Hematopoietic multipotent progenitor cell treated with erythropoietin and hydrocortisone succinate and interleukin-3 and kit ligand, for 4 days (in vitro differentiated cells): ENCODE measurements around the gene PRDM13.
"Not testable (repeated sequence)": the region's sequence is repeated elsewhere in the genome, so short reads cannot be mapped to it uniquely, and the experiment has no call there.

ENCODE experiments used
- DNase-seq: peaks from one replicate; pipeline ENCODE4 v3.0.0-alpha.2; 2015

Gene PRDM13

DNA sequence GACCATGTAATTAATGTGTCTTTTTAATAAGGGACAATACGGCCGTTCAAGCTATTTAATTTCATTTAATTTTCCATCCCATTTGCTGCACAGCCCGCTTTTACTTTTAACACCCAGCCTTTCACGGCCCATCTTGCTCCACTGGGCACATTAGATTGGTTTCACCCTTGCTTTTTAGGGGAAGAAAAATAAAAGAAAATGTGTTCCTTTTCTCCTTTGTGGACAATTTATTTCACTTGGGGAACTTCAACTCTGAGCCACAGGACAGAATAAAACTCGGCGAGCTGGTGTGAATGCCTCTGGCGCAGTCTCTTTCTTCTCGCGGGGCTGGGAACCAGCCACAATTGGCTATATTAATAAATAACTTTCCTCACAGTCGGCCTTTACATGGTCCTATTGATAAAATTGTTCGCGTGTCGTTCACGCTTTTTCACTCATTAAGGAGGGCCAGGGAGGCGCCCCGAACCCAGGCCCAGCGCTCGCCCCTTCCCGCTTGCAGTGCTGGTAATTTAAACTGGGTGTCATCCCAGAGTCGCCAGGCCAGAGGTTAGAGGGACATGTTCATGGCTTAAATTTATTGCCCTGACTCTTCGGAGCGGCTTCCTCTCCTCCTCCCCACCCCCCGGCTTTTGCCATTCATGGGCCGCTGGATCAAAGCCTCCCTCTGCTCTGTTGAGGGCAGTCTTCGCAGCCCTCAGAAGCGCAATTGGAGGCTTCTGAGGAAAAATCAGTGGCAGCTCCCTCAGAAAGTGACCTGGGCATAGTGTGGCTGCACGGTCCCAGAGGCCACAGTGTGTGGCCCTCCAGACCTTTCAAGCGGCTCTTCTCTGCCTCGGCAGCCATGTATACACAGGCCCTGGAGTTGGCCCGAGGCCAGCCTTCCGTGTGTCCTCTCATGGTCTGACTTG, 2.2 kb upstream of the PRDM13 start:
- no peak for DNase-seq

DNA sequence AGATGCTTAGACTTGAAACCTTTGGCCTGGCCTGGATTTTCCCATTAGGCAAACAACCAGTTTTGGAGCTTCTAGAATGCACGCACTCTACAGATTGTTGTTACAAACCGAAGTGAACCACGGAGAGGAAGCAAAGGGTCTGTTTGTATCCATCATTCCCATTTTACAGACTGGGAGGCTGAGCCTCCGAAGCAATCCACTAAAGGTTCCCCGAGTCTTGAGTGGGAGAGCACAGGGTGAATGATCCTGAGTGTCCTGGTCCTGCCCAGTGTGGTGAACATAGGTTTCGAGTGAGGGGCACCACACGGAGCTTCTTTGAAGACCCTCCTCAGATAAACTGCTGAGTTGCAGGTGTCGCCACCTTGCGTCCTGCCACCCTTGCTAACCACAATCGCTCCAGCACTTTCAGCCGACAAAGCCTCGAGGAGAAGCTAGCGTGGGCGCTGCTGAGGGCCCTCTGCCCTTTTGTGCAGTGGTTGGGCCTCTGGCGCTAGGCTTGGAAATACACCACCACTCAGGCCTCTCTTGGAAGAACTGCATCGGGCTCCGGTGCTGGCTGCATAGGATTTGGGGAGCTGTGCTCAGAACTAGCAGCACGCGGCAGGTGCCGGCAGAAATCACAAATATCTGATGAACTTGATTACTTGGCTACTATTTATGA, 1.4 kb upstream of the PRDM13 start:
- no peak for DNase-seq

DNA sequence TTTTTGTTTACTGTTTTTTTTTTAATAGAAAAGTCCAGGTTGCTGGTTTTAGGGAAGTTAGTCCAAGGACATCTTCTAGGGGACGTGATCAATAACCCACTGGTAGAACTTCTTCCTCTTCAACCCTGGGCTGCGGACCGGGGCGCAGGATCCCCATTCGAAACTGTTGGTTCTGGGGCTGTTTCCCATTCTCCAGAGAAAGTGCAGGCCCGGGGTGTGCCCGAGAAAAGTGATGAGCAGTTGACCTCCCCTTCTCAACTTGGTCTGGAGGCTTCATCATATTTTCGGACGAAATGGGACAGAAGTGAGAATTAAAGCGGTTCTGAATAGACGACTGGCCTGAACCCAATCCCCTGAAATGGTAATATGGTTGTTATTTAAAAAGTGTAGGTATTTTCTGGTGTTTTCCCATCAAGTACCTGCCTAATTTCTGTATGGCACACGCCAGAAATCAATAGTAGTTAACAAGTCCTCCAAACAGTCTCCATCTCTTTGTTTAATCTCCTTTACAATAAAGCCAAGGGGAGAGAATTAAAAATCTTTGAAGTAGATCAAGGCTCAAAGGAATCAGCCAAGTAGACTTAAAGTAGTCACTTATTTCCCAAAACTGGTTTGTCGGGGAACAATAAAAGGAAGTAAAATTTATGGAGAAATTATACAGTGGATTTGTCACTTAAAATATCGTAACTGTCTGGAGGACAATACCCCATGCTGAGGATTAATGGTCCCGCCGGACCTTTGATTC, 550 bp upstream of the PRDM13 start:
- no peak for DNase-seq

DNA sequence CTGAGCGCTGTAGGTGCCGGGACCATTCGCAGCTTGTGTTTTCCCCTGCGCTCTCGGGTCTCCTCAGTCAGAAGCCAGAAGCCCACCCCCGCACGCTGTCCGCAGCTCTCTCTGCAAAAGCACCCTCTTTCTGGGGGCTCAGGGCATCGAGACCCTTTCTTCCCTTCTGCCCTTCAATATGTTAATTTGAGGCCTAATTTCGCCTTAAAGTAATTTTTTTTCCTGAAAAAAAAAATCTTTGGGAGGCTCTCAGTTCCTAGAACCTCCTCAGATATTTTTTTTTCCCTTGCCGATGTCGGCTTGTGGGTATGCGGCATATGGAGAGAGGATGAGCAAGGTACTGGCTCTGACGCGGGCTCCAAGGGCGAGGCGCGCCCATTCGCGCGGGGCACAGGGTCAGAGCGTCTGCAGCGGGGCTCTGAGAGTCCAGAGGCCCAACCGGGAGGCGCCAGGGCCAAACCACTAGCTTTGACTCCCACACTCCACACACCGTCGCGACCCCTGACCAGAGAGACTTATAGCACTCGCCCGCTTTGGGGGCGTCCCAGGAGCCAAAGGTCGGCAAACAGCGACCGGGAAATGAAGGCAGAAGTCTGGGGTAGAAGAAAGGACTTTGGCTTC, 893 bp downstream of the PRDM13 start:
- no peak for DNase-seq

DNA sequence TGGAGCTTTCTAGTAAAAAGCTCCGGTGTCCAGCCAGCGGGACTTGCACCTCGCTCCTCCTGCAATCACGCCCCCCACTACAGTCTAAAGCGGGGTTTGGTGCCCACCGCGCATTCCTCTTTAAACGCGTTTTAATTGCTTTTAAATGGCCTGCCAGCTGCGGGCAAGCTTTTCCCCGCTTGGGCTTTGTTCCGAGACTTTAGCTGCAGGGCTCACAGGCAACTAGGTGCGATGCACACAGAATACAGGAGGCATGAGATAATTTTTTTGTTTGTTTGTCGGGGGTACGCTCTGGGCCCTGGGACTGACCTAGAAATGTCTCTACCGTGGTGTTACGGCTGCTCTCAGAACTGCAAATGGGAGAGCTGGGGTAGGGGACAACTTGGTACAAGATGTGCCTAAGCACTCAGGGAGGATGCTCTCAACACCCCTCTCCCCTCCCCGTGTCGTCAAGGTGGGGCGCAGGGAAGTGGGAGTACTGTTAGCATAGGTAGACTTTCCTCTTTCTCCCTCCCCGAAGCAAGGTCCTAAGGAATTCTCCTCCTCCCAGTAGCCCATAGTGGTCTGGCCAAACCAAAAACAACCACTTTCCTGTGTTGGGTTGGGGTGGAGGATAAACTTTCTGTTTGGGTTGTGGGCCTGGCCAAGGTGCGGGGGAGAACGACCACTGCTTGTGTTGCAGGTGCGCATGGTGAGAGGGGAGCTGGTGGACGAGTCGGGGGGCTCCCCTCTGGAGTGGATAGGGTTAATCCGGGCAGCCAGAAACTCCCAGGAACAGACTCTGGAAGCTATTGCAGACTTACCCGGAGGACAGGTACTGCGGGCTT, 1.6 kb downstream of the PRDM13 start:
- no peak for DNase-seq

DNA sequence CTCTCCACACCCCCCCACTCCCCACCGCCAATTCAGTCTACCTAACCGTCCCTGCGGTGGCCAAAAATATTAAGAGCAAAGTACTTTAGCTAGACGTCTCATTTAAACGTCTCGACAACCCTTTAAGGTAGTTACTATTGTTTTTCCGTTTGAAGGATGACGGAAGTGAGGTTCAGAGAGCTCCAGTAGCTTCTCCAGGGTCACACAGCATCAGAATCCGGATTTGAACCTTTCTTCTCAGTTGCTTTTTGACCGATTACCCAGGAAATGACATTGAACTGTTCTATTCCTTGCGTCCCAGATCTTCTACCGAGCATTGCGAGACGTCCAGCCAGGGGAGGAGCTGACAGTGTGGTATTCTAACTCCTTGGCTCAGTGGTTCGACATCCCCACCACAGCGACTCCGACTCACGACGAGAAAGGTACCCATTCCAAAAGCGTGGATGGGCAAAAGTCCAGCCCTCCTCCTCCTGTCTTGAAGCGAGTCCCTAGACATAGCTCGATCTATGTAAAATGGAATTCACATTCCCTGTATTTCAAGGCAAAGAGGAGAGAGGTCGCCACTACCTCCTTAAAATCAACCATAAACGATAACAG, 2.4 kb downstream of the PRDM13 start:
- no peak for DNase-seq

DNA sequence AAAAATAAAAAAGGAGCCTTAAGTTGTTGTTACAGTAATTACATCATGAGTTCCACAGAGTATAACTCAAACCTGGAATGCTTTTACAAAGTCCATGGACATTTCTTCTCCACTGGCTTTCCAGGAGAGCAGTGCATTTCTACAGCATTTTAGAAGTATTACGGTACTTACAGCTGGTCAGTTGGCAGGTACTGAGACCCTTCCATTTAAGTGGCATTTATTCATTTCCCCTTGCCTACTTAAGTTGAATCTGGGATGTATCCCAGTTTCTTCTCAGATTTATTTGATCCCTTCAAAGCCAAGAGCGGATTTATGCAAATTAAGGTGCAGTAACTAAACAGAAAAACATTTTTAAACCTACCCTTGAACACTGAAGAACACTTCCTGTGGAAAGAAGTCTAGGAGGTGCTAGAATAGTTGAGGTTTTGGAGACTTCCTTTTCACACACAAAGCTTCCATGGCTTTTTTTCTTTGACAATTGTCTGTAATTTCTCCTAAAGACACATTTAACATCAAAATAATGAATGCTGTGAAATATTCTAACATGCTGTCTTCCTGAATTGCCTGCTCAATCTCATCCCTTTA, 3.4 kb downstream of the PRDM13 start:
- DNase-seq = no peak

DNA sequence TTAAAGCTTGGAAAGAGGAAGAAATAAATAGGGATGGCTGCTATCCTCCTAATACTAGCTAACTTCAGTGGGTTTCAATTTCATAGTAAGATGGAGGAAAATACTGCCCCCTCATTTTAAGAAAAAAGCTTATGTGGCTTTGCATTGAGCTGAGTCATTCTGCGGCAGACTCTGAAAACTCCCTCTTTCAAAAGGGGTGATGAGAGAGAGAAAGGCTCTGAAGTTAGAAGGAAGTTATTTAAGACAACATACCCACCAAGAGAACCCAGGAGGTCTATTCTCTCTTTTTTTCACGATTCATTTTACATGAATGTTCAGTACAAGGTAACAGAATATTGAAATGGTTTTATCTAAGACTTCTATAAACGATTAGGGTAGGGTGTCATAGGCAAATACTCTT, 4.5 kb downstream of the PRDM13 start:
- peak; percentile 74 for DNase-seq

DNA sequence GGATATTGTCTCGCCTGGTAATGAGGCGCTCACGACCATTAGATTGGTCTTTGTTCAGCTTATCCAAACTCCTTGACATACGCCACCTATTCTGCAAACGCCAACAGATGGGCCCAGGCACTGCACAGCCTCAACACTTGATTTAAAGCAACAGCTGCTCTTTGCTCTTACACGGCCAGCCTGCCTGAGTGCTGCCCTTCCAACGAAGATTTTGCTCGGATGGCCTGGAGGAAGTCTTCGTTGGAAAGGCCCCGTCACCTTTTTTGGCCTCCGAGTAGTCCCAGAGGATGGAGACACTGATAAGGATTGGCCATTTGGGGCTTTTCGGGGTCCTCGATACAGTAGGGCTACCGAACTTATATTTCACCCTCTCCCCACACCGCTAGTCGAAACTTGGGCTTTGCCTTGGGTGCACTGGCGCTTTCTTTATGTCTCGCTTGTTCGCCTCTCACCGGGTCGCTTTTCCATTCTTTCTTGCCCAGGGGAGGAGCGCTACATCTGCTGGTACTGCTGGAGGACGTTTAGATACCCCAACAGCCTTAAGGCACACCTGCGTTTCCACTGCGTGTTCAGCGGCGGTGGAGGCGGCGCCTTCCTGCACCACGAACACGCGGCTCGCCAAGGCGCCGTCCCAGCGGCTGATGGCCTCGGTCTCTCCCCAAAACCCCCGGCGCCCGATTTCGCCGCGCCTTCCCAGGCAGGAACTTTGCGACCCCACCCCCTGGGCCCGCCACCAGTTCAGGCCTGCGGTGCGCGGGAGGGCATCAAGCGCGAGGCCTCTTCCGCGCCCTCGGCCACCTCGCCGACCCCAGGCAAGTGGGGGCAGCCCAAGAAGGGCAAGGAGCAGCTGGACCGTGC, 6.1 kb downstream of the PRDM13 start:
- no peak for DNase-seq

DNA sequence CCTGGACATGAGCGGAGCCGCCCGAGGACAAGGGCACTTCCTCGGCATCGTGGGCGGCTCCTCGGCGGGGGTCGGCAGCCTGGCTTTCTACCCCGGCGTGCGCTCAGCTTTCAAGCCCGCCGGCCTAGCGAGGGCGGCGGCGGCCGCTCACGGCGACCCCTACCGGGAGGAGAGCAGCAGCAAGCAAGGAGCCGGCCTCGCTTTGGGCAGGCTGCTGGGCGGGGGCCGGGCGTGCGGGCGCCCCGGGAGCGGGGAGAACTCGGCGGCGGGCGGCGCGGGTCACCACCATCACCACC, 6.7 kb downstream of the PRDM13 start:
- peak; percentile 75 for DNase-seq

DNA sequence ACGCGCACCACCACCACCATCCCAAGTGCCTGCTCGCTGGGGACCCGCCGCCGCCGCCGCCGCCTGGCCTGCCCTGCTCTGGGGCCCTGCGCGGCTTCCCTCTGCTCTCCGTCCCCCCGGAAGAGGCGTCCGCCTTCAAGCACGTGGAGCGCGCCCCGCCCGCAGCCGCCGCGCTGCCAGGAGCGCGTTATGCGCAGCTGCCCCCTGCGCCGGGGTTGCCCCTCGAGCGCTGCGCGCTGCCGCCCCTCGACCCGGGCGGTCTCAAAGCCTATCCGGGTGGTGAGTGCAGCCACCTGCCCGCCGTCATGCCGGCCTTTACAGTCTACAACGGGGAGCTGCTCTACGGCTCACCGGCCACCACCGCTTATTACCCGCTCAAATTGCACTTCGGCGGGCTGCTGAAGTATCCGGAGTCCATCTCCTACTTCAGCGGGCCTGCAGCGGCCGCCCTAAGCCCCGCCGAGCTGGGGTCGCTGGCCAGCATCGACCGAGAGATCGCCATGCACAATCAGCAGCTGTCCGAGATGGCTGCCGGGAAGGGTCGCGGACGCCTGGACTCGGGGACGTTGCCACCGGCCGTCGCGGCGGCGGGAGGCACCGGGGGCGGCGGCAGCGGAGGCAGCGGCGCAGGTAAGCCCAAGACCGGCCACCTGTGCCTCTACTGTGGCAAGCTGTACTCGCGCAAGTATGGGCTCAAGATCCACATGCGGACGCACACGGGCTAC, 7.2 kb downstream of the PRDM13 start:
- peak; percentile 59 for DNase-seq

DNA sequence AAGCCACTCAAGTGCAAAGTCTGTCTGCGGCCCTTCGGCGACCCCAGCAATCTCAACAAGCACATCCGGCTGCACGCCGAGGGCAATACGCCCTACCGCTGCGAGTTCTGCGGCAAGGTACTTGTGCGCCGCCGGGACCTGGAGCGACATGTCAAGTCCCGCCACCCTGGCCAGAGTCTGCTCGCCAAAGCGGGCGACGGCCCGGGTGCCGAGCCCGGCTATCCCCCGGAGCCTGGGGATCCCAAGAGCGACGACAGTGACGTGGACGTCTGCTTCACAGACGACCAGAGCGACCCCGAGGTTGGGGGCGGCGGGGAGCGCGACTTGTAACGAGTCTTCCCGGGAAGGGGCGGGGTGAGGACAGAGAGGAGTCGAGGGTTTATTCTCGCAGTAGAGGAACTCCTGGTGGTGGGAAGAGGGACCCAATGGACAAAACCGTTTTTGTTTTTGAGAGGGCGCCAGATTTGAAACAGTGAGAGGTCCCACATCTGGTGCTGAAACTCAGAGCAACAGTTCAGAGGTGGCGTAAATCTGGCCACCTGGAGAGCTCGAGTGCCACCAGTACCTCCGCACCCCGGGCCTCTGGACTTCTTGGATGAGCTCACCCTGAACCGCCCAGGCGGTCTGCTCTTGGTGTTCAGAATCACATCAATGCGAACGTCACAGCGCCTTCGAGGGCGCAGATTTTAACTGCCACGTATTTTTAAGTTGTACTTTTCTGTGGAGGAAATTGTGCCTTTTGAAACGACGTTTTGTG, 8.0 kb downstream of the PRDM13 start:
- peak; percentile 37 for DNase-seq

DNA sequence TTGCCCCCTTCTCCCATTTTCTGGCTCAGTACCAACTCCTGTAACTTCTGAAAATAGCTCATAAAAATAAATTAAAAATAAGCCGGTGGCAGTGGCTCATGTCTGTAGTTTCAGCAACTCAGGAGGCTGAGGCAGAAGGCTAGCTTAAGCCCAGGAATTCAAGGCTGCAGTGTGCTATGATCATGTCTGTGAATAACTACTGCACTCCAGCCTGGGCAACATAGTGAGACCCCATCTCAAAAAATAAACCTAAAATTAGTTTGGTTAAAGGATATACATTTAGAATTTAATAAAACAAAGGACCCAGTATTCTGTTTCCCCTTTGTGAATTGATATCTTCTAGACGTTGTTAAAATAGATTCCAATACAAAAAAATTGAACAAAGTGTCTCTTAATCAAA, 10.5 kb downstream of the PRDM13 start:
- no peak for DNase-seq

DNA sequence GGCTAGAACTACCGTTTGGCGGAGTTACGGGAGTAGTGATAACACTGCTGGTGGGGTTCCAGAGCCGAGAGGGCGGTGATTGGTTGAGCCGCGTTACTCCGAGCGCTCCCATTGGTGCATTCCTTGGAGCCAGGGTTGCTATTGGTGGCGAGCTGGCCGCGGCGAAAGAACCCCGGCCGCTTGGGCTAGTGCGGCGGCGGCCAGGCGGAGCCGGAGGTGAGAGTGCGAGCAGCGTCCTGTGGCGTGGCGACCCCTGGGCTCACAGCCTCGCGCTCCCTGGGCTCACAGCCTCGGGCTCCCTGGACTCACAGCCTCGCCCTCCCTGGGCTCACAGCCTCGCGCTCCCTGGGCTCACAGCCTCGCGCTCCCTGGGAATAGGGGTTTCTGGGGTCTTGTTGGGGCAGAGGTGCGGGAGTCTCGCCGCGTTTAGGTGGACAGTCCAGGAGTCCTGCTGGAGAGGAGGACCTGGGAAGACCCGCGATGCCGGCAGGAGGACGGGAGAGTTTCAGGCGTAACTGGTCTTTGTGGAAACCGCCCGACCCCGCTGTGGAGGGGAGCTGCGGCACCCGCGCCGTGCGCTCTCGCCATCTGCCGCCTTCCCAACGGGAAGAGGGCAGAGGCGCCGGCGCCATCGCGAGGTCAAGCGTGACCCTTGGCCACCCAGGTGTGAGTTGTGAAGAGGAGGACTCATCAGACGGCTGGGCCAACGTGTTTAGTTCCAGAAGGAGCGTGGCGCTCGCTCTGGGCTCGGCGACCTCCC, 12.2 kb downstream of the PRDM13 start:
- no peak for DNase-seq

DNA sequence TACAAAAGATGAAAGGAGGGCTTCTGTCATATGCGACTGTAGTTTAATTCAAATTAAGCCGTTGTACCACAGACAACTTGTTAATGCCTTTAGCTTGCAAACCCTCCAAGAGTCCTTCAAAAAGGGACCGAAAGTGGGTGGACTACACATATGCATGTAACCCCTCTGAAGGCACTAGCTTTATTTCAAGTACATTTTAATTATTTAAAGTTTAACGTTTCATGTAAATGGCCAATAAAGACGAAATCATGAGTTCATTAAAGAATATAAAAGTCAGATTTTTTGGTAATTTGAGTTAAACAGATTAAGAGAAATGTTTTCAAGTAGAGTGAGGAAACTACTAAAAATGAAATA, 12.8 kb downstream of the PRDM13 start:
- DNase-seq = no peak

DNA sequence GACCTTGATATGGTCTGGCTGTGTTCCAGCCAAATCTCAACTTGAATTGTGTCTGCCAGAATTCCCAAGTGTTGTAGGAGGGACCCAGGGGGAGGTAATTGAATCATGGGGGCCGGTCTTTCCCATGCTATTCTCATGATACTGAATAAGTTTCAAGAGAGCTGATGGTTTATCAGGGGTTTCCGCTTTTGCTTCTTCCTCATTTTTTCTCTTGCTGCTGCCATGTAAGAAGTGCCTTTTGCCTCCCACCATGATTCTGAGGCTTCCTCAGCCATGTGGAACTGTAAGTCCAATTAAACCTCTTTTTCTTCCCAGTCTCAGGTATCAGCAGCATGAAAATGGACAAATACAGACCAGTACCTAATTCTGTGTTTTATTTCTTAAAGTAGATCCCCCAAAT, 15.4 kb downstream of the PRDM13 start:
- not testable (repeated sequence) for DNase-seq

DNA sequence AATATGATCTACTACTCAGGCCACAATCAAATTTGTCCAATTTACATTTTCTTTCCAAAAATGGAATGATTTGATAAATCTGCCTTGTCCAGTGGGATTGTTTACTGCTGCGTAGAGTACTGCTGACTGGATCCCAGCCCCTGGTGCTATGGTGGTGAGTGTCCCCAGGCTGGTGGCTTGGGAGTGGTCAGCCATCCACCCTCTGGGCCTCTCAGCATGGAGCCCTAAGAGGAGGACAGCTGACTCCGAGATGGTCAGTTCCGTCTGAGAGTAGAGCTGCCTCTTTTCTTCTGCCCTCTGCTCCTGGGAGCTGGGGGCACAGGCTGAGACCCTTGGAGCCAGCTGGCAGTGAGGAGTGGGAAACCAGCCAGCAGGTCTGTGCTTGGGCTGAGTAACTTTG, 22.7 kb downstream of the PRDM13 start:
- no peak for DNase-seq

DNA sequence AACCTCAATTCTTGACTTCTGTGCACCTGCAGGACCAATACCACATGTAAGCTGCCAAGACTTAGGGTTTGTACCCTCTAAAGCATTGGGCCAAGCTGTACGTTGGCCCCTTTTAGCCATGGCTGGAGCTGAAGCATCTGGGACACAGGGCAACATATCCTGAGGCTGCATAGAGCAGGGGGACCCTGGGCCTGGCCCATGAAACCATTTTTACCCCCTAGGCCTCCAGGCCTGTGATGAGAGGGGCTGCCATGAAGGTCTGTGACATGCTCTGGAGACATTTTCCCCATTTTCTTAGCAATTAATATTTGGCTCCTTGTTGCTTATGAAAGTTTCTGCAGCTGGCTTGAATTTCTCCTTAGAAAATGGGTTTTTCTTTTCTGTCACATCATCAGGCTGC, 31.0 kb downstream of the PRDM13 start:
- DNase-seq = no peak

DNA sequence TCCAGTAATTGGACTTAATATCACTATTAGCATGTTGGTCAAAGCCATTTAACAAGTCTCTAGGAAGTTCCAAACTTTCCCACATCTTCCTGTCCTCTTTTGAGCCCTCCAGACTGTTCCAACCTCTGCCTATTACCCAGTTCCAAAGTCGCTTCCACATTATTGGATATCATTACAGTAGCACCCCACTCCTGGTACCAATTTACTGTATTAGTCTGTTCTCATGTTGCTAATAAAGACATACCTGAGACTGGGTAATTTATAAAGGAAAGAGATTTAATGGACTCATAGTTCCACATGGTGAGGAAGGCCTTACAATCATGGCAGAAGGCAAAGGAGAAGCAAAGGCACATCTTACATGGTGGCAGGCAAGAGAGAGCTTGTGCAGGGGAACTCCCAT, 31.7 kb downstream of the PRDM13 start:
- not testable (repeated sequence) for DNase-seq
